Activated CD8-positive, alpha-beta memory T cell treated with anti-CD3 and anti-CD28 coated beads, Interleukin-2, amount 50 U/mL, for 24 hours (primary cell): ENCODE data around the gene EVC2.

Experiments used
- DNase-seq: peaks from one replicate; pipeline ENCODE4 v3.0.0-alpha.2; 2020; ENCODE audit errors: extremely low read depth

The EVC2 gene

GRCh38 chr4:5708449-5709206 is at the start of gene EVC2:
EVC2 (minus strand) TSS chr4:5708559; CDS start chr4:5708513, 46 bp downstream.
- DNase-seq: peak; percentile 8

- DNase-seq: no peak
These were observed 49.6 kb upstream of the EVC2 start for GRCh38 chr4:5757954-5758353.

GRCh38 chr4:5757536-5757935 is 49.2 kb upstream of the EVC2 start:
- no peak for DNase-seq

- no peak for DNase-seq
These were observed 48.7 kb upstream of the EVC2 start for GRCh38 chr4:5757091-5757490.

- DNase-seq: no peak
These were observed 47.9 kb upstream of the EVC2 start for GRCh38 chr4:5756271-5756670.

GRCh38 chr4:5755679-5756078 is 47.3 kb upstream of the EVC2 start:
- DNase-seq: no peak

GRCh38 chr4:5755161-5755560 is 46.8 kb upstream of the EVC2 start:
- DNase-seq: no peak

- no peak for DNase-seq
These were observed 46.1 kb upstream of the EVC2 start for GRCh38 chr4:5754529-5754881.

GRCh38 chr4:5753766-5754528 is 45.6 kb upstream of the EVC2 start:
- DNase-seq: no peak

GRCh38 chr4:5753366-5753765 is 45.0 kb upstream of the EVC2 start:
- no peak for DNase-seq

GRCh38 chr4:5752376-5753184 is 44.2 kb upstream of the EVC2 start:
- no peak for DNase-seq

- no peak for DNase-seq
These were observed 43.5 kb upstream of the EVC2 start for GRCh38 chr4:5751666-5752375.

GRCh38 chr4:5750946-5751665 is 42.7 kb upstream of the EVC2 start:
- no peak for DNase-seq

GRCh38 chr4:5750052-5750945 is 41.9 kb upstream of the EVC2 start:
- no peak for DNase-seq

- DNase-seq: no peak
These were observed 41.2 kb upstream of the EVC2 start for GRCh38 chr4:5749568-5749967.

- no peak for DNase-seq
These were observed 39.5 kb upstream of the EVC2 start for GRCh38 chr4:5747738-5748375.

GRCh38 chr4:5746829-5747737 is 38.7 kb upstream of the EVC2 start:
- no peak for DNase-seq

GRCh38 chr4:5746250-5746649 is 37.9 kb upstream of the EVC2 start:
- DNase-seq: no peak

- no peak for DNase-seq
These were observed 34.6 kb upstream of the EVC2 start for GRCh38 chr4:5742968-5743367.
